Calu3 (cell line): Measurements from ENCODE around the gene LYRM1. TPM values are rescaled to one million over a fixed set of nuclear protein-coding genes. Genes with fewer than 3 reads are reported as not detected.
"Not testable (repeated sequence)": the region's sequence is repeated elsewhere in the genome, so short reads cannot be mapped to it uniquely, and the experiment has no call there.

Source experiments
- BruUV-seq: library from RNA; stranded (reverse); fragments of 400-500 nt; replicated peaks from 2 replicates; lab custom pipeline; 2021; lab: Mats Ljungman, UMichigan
- CTCF ChIA-PET: fragments of 300-600 bp; sonication (Branson Sonifier 250); formaldehyde crosslinking; loops from one replicate; lab custom pipeline; 2022; ENCODE audit warnings: antibody characterized with exemption; lab: Charles Lee
- DNase-seq: peaks from one replicate; pipeline ENCODE4 v3.0.0; 2022
- H3K27ac Mint-ChIP-seq: one replicate; pipeline ENCODE4 v1.8.0; 2022; ENCODE audit warnings: mixed read lengths; ENCODE audit not compliant: unreplicated experiment
- H3K27me3 Mint-ChIP-seq: one replicate; pipeline ENCODE4 v1.8.0; 2022; ENCODE audit warnings: mixed read lengths; ENCODE audit not compliant: unreplicated experiment
- H3K36me3 Mint-ChIP-seq: one replicate; pipeline ENCODE4 v1.8.0; 2022; ENCODE audit warnings: mild to moderate bottlenecking, moderate library complexity, mixed read lengths; ENCODE audit not compliant: insufficient read depth, unreplicated experiment
- H3K4me1 Mint-ChIP-seq: one replicate; pipeline ENCODE4 v1.8.0; 2022; ENCODE audit warnings: mild to moderate bottlenecking, low read depth, mixed read lengths; ENCODE audit not compliant: unreplicated experiment
- H3K4me3 Mint-ChIP-seq: one replicate; pipeline ENCODE4 v1.8.0; 2022; ENCODE audit warnings: mild to moderate bottlenecking, low read depth, moderate library complexity, mixed read lengths; ENCODE audit not compliant: unreplicated experiment
- H3K9me3 Mint-ChIP-seq: one replicate; pipeline ENCODE4 v1.8.0; 2022; ENCODE audit warnings: low read depth, mixed read lengths; ENCODE audit not compliant: unreplicated experiment
- CTCF ChIP-seq: fragments of 200-600 bp; IDR thresholded peaks from one replicate; pipeline ENCODE4 v1.8.0; 2022; ENCODE audit warnings: antibody characterized with exemption; ENCODE audit not compliant: unreplicated experiment
- intact Hi-C: fragments of 100-400 bp; cut with micrococcal nuclease; formaldehyde crosslinking; loops from one replicate; pipeline ENCODE4 v1.10.0; 2022; ENCODE audit not compliant: unreplicated experiment
- total RNA-seq: library from RNA; stranded (reverse); gene quantifications from 2 replicates; pipeline ENCODE4 v1.2.3, GENCODE V29; 2022

The LYRM1 gene
- total RNA-seq, 1 experiment from 2014 or later = 36.5 TPM

- DNase-seq = no peak
- Mint-ChIP-seq H3K27ac (no peak overlapping the region), H3K4me3 (no peak overlapping the region), H3K4me1 (peaks cover 6% of the 10 kb centered on the region), H3K9me3 (no peaks in the 10 kb centered on the region), H3K36me3 (peaks cover 20% of the 10 kb centered on the region), H3K27me3 (no peaks in the 10 kb centered on the region)
- BruUV-seq = no TSS peak
- intact Hi-C loops = loop anchor here (10.0 kb wide), 1 partner anchor 155 kb away; no protein-coding TSS in a partner anchor
- CTCF ChIA-PET = no interaction called here
- no peak for TF ChIP-seq CTCF
These were observed 40.9 kb upstream of the LYRM1 start for GRCh38 chr16:20859699-20860098.

GRCh38 chr16:20860361-20860760, 40.2 kb upstream of the LYRM1 start:
- CTCF ChIA-PET = no interaction called here
- TF ChIP-seq CTCF = no peak
- Mint-ChIP-seq H3K4me1 (peaks cover 5% of the 10 kb centered on the region), H3K4me3 (no peak overlapping the region), H3K27ac (no peak overlapping the region), H3K27me3 (no peaks in the 10 kb centered on the region), H3K9me3 (no peaks in the 10 kb centered on the region), H3K36me3 (peaks cover 20% of the 10 kb centered on the region)
- intact Hi-C loops = no loop called here
- BruUV-seq = no TSS peak
- DNase-seq = no peak

GRCh38 chr16:20860995-20861394, 39.6 kb upstream of the LYRM1 start:
- CTCF ChIA-PET, H3K9me3 Mint-ChIP-seq, intact Hi-C loops, H3K27me3 Mint-ChIP-seq, BruUV-seq, H3K4me1 Mint-ChIP-seq, DNase-seq, H3K4me3 Mint-ChIP-seq, H3K27ac Mint-ChIP-seq: not testable (repeated sequence)
- H3K36me3 Mint-ChIP-seq = peaks cover 20% of the 10 kb centered on the region

- peaks cover 24% of the 10 kb centered on the region for H3K36me3 Mint-ChIP-seq
These were observed 38.2 kb upstream of the LYRM1 start for GRCh38 chr16:20862162-20862960.

GRCh38 chr16:20864376-20864775, 36.2 kb upstream of the LYRM1 start:
- H3K9me3 Mint-ChIP-seq, H3K27ac Mint-ChIP-seq, H3K27me3 Mint-ChIP-seq, intact Hi-C loops, DNase-seq, H3K4me3 Mint-ChIP-seq, BruUV-seq: not testable (repeated sequence)
- peaks cover 22% of the 10 kb centered on the region for H3K36me3 Mint-ChIP-seq
- CTCF ChIA-PET = interaction anchor here (0.6 to 0.9 kb wide), 2 partner anchors 11 to 79 kb away, joined by 3 read pairs; no protein-coding TSS in a partner anchor
- H3K4me1 Mint-ChIP-seq = peaks cover 40% of the 10 kb centered on the region

More at GRCh38 chr16:20862162-20862960, 38.2 kb upstream of the LYRM1 start:
- Mint-ChIP-seq H3K27ac (no peak overlapping the region), H3K27me3 (no peaks in the 10 kb centered on the region), H3K4me1 (peaks cover 21% of the 10 kb centered on the region), H3K4me3 (no peak overlapping the region), H3K9me3 (no peaks in the 10 kb centered on the region)
- CTCF ChIA-PET = no interaction called here
- DNase-seq = no peak
- intact Hi-C loops = no loop called here
- TF ChIP-seq CTCF = no peak
- no TSS peak for BruUV-seq
